Measurements from ENCODE around the gene XRCC3. TPM values are rescaled to one million over a fixed set of nuclear protein-coding genes. Genes with fewer than 3 reads are reported as not detected.

Gene XRCC3
- total RNA-seq, 4 donors from 2014 or later = 4.0 to 10.7 (median 6.2) TPM

DNA sequence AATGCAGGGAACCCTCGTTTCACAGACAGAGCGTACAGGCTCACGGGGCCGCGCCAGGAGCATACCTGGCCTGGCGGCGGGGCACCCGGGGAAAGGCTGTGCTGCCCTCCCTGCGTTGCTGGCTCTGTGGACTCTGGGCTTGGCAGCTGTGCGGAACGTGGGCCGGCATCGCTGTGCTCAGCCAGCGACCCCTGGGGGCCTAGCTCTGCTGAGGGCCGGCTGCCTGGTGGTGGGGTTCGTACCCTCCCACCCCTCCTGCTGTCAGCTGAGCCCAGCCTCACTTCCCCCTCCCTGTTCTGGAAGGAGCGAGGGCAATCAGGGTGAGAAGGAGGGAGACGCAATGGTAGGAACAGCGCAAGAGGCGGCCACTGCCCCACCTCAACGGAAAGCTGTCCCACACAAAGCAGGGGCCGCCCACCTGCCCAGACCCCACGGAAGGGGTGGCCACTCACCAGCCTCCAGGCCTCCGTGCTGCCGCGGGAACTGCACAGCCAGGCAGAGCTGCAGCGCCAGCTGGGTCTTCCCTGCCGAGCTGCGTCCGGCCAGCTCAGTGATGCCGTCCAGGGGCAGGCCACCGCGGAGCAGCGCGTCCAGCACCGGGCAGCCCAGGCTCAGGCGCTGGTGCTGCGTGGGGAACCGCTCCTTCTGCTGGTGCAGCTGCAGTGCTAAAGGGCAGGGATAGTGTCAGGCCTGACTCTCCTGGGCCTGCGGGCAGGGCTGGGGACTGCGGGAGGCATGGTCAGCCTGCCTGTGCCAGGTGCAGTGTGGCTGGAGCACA, 8.5 kb downstream of the XRCC3 start:
- TF ChIP-seq CTCF (IDR thresholded peaks at IDR 0.05) = no peak
- TF ChIP-seq EP300 (IDR thresholded peaks at IDR 0.05) = no peak
- no peak for TF ChIP-seq POLR2A (IDR thresholded peaks at IDR 0.05)
- WGBS, 2 donors = 75 to 87% methylated on average over 30 to 35 of the region's 41 CpGs
- H3K27me3 ChIP-seq = no peaks in the 10 kb centered on the region
- H3K27ac ChIP-seq = peak overlapping the region in 2 of 4 donors; percentile 8 to 17
- peaks cover 0 to 36% (median 0%) of the 10 kb centered on the region in 4 donors for H3K4me1 ChIP-seq
- no peak for DNase-seq (ENCODE audit: low spot score in 2 of 2)
- peaks cover 0 to 84% (median 4%) of the 10 kb centered on the region in 3 donors for H3K36me3 ChIP-seq
- no peaks in the 10 kb centered on the region for H3K9me3 ChIP-seq
- no peak overlapping the region for H3K4me3 ChIP-seq

- Histone ChIP-seq H3K27me3 (no peaks in the 10 kb centered on the region), H3K27ac (peak overlapping the region in 2 of 4 donors; percentile 46 to 72), H3K9me3 (no peaks in the 10 kb centered on the region), H3K36me3 (peaks cover 0 to 95% (median 4%) of the 10 kb centered on the region in 3 donors), H3K4me3 (no peak overlapping the region), H3K4me1 (peaks cover 0 to 33% (median 0%) of the 10 kb centered on the region in 4 donors)
- TF ChIP-seq EP300 (IDR thresholded peaks at IDR 0.05) (peak in 1 of 2 donors; percentile 23), POLR2A (IDR thresholded peaks at IDR 0.05) (no peak)
- no peak for DNase-seq (ENCODE audit: low spot score in 2 of 2)
- 67 to 70% methylated on average over 14 to 21 of the region's 28 CpGs for WGBS, 2 donors
Observed at GRCh38 chr14:103705504-103706284, 9.6 kb downstream of the XRCC3 start.

DNA sequence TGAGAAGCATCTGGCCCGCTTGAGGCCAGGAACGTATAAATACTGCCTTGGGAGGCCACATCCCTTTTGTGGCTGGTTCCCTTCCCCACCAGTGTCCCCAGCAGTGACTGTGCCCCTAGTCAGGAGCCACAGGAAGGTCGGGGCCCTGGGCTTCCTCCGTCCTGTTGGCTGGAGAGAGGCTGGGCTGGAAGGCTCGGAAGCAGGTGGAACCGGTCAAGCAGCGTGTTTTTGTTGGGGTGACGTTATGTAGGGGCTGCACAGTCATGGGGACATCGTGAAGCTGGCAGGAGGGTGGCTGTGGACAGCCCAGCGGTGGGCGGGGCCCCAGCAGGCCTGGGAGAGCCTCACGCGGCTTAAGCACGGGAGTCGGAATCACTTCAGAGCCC, 10.1 kb downstream of the XRCC3 start:
- no peaks in the 10 kb centered on the region for H3K9me3 ChIP-seq
- H3K27me3 ChIP-seq = no peaks in the 10 kb centered on the region
- no peak for DNase-seq (ENCODE audit: low spot score in 2 of 2)
- H3K4me3 ChIP-seq = no peak overlapping the region
- TF ChIP-seq EP300 (IDR thresholded peaks at IDR 0.05) (peak in 1 of 2 donors; percentile 5), CTCF (IDR thresholded peaks at IDR 0.05) (no peak)
- peaks cover 0 to 100% (median 4%) of the 10 kb centered on the region in 3 donors for H3K36me3 ChIP-seq
- H3K4me1 ChIP-seq = peaks cover 0 to 37% (median 0%) of the 10 kb centered on the region in 4 donors
- 70 to 81% methylated on average over 14 to 15 of the region's 15 CpGs for WGBS, 2 donors
- peak overlapping the region in 2 of 4 donors; percentile 46 to 72 for H3K27ac ChIP-seq

GRCh38 chr14:103704708-103705107, 10.5 kb downstream of the XRCC3 start:
- TF ChIP-seq CTCF (IDR thresholded peaks at IDR 0.05) (no peak), EP300 (IDR thresholded peaks at IDR 0.05) (no peak), POLR2A (IDR thresholded peaks at IDR 0.05) (no peak)
- H3K27me3 ChIP-seq = no peaks in the 10 kb centered on the region
- no peak overlapping the region for H3K4me3 ChIP-seq
- peak overlapping the region in 2 of 4 donors; percentile 46 to 72 for H3K27ac ChIP-seq
- no peaks in the 10 kb centered on the region for H3K9me3 ChIP-seq
- peaks cover 0 to 100% (median 4%) of the 10 kb centered on the region in 3 donors for H3K36me3 ChIP-seq
- peaks cover 0 to 41% (median 0%) of the 10 kb centered on the region in 4 donors for H3K4me1 ChIP-seq
- DNase-seq (ENCODE audit: low spot score in 2 of 2) = no peak
- 72 to 80% methylated on average over 13 of the region's 13 CpGs for WGBS, 2 donors

DNA sequence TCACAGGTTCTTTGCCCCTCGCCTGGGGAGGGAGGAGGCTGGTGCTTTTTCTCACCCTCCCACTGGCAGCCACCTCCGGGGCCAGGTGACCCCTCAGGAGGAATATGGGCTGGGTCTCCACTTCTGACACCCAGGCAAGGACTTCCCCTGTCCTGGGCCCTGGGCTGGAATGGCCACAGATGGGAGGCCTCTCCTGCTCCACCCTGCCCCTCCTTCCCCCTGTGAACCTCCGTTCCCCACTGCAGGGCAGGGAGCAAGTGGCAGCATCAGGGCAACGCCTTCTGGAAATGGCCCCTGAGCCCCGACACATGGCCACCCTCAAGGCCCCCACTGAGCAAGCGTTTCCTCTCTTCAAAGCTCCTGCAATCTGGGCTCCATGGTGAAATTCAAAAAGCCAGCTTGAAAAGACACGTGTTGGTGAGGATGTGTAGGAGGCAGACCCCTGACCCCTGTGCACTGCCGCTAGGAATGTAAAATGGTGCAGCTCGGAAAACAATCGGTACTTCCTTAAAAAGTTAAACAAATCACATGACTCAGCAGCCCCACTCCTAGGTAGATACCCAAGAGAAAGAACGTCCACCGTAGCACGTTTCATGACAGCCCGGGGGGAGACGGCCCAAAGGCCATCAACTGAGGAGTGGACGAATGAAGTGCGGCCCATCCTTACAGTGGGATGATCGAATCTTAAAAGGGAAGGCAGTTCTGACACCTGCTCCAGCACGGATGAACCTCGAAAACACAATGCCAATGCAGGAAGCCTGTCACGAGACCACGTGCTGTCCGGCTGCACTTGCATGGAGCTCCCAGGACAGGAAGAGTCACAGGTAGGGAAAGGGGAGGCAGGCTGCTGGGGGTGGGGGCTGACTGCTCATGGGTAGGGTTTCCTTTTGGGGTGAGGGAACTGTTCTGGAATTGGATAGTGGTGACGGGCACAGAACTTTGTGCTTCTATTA, 11.5 kb downstream of the XRCC3 start:
- WGBS, 2 donors = 64 to 65% methylated on average over 21 to 24 of the region's 24 CpGs
- Histone ChIP-seq H3K27me3 (no peaks in the 10 kb centered on the region), H3K9me3 (no peaks in the 10 kb centered on the region), H3K36me3 (peaks cover 0 to 100% (median 4%) of the 10 kb centered on the region in 3 donors), H3K4me3 (no peak overlapping the region), H3K4me1 (peaks cover 0 to 51% (median 2%) of the 10 kb centered on the region in 4 donors), H3K27ac (peak overlapping the region in 2 of 4 donors; percentile 60 to 72)
- TF ChIP-seq CTCF (IDR thresholded peaks at IDR 0.05) (no peak), POLR2A (IDR thresholded peaks at IDR 0.05) (no peak), EP300 (IDR thresholded peaks at IDR 0.05) (no peak)
- no peak for DNase-seq (ENCODE audit: low spot score in 2 of 2)
